Motor neuron (in vitro differentiated cells): Measurements from ENCODE around the gene SMIM14. TPM values are rescaled to one million over a fixed set of nuclear protein-coding genes. Genes with fewer than 3 reads are reported as not detected.
"Not testable (repeated sequence)": the region's sequence is repeated elsewhere in the genome, so short reads cannot be mapped to it uniquely, and the experiment has no call there.

Source experiments
- ATAC-seq, 8 experiments: fragments of 200-7000 bp; cut with Tn5 transposase; replicated peaks in 6 of 8; 2 replicates each; pipeline ENCODE4 v1.8.0; 2021; ENCODE audit warnings: mild to moderate bottlenecking in 8 of 8, moderate library complexity in 8 of 8
- H3K27ac ChIP-seq, 2 donors: fragments of 250-450 bp; sonication (Bioruptor Pico); 2 replicates each; pipeline ENCODE4 v1.9.0; 2021; ENCODE audit warnings: antibody characterized with exemption in 2 of 2, mild to moderate bottlenecking in 2 of 2, moderate library complexity in 1 of 2
- H3K4me1 ChIP-seq, 2 donors: fragments of 250-450 bp; sonication (Bioruptor Pico); replicated peaks in 1 of 2; 2 replicates each; pipeline ENCODE4 v1.6.1; 2021; ENCODE audit warnings: antibody characterized with exemption in 2 of 2, mild to moderate bottlenecking in 2 of 2, moderate library complexity in 1 of 2
- H3K4me3 ChIP-seq, 5 donors: fragments of 250-450 bp; sonication (Bioruptor Pico); 2 replicates each; pipeline ENCODE4 v1.9.0; 2021; ENCODE audit warnings: antibody characterized with exemption in 5 of 5, mild to moderate bottlenecking in 5 of 5, moderate library complexity in 4 of 5
- WGBS, 10 experiments: fragments of 450-650 bp; shearing (Covaris generic); methylation state at CpG; one replicate each; pipeline ENCODE4 v1.0.0; 2022; 5-methylcytosine and 5-hydroxymethylcytosine counted together
- in situ Hi-C, 9 experiments: fragments of 400-800 bp; cut with MboI; loops; one replicate each; pipeline ENCODE4 v1.15.0; 2021; ENCODE audit warnings: low sequenced_read_pairs in 9 of 9, low pct_unique_long_range_greater_than_20kb in 2 of 9; ENCODE audit not compliant: unreplicated experiment in 9 of 9
- total RNA-seq, 8 experiments: library from RNA; unstranded; fragments of 300-600 nt; gene quantifications; 2 replicates each; pipeline versions ENCODE4 v1.2.3 to v1.2.4, GENCODE V29; 2022

SMIM14 gene
- total RNA-seq, 8 experiments from 2014 or later: 14.2 to 38.4 (median 26.1) TPM

DNA sequence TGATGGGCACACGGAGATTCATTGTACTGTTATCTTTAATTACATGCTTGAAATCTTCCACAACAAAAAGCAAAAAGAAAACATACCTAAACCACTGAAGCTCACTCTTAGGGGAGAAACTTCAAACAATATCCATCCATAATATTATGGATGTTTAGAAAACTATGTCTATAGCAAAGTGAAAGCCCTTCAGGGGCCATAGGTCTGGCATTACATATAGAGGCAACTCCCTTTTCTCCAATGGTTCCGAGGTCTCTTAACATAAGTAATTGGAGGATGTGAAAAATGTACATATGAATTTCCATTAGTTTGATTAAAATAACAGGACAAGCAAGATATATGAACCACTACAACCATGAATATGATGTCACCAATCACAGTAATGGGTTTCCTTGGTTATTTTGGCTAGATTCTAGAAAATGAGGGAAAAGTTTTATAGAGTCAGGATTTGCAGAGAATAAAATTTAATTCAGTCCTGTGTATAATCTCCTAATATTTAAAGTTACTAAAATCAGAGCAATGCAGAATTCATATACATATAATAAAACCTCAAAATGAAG, 122.2 kb downstream of the SMIM14 start:
- ATAC-seq: peak in 4 of 8 experiments; percentile 40 to 93 (median 80)
- 0 to 100% (median 62%) methylated on average over 1 to 2 of the region's 2 CpGs; no CpG with 5 or more reads in 2 of the 10 experiments for WGBS, 10 experiments
- in situ Hi-C loops: no loop called here
- Histone ChIP-seq H3K27ac (no peak overlapping the region), H3K4me1 (no peaks in the 10 kb centered on the region), H3K4me3 (no peak overlapping the region)

DNA sequence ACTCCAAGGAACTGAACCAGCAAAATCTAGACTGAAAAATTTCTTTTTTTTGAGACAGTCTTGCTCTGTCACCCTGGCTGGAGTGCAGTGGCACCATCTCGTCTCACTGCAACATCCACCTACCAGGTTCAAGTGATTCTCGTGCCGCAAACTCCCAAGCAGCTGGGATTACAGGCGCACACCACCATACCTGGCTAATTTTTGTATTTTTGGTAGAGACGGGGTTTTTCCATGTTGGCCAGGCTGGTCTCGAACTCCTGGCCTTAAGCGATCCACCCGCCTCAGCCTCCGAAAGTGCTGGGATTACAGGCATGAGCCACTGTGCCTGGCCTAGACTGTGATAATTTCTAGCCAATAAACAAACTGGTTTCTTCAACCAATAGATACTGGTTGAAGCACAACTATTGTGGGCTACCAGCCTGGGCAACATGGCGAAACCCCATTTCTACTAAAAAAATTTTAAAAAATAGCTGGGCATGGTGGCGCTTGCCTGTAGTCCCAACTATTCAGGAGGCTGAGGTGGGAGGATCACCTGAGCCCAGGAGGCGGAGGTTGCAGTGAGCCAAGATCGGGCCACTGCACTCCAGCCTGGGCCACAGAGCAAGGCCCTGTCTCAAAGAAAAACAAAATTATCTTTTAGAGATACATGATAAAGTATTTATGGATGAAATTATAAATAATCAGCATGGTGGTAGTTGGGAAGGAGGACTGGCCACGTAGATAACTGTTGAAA, 122.8 kb downstream of the SMIM14 start:
- peak in 1 of 8 experiments; percentile 10 for ATAC-seq
- H3K4me1 ChIP-seq, H3K4me3 ChIP-seq, in situ Hi-C loops, H3K27ac ChIP-seq: not testable (repeated sequence)
- WGBS, 10 experiments: 60 to 100% (median 98%) methylated on average over 1 to 14 of the region's 14 CpGs

DNA sequence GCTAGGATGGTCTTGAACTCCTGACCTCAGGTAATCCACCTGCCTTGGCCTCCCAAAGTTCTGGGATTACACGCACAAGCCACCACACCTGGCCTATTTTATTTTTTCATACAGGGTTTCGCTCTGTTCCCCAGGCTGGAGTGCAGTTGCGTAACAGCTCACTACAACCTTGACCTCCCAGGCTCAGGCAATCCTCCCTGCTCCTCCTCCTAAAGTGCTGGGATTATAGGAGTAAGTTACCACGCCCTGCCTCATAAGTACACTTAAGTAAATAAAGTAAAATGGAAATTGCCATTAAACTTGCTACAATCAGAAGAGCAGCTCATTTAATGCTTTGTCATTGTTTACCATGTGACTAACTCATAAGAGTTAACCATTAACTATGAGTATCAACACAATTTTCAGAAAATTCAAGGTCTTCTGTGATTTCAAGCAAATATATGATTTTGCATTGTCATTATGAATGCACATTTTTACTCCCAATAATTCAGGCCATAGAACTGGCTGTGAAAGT, 123.7 kb downstream of the SMIM14 start:
- Histone ChIP-seq H3K4me3 (no peak overlapping the region), H3K4me1 (no peaks in the 10 kb centered on the region), H3K27ac (no peak overlapping the region)
- in situ Hi-C loops: no loop called here
- peak in 3 of 8 experiments; percentile 42 to 68 (median 64) for ATAC-seq
- WGBS, 10 experiments: 41 to 100% (median 100%) methylated on average over 1 to 4 of the region's 4 CpGs; no CpG with 5 or more reads in 1 of the 10 experiments

- in situ Hi-C loops: not testable (repeated sequence)
- WGBS, 10 experiments: 83 to 100% (median 93%) methylated on average over 1 of the region's 1 CpG; no CpG with 5 or more reads in 6 of the 10 experiments
Observed at GRCh38 chr4:39514266-39514665, 124.4 kb downstream of the SMIM14 start.

GRCh38 chr4:39510348-39510929, 128.2 kb downstream of the SMIM14 start:
- WGBS, 10 experiments: 92 to 100% (median 100%) methylated on average over 2 to 5 of the region's 5 CpGs; no CpG with 5 or more reads in 2 of the 10 experiments
- no peaks in the 10 kb centered on the region for H3K4me1 ChIP-seq
- no peak overlapping the region for H3K27ac ChIP-seq
- no peak overlapping the region for H3K4me3 ChIP-seq
- in situ Hi-C loops: no loop called here
- no peak for ATAC-seq

More at GRCh38 chr4:39514266-39514665, 124.4 kb downstream of the SMIM14 start:
- H3K4me1 ChIP-seq, H3K4me3 ChIP-seq, H3K27ac ChIP-seq, ATAC-seq: not testable (repeated sequence)

DNA sequence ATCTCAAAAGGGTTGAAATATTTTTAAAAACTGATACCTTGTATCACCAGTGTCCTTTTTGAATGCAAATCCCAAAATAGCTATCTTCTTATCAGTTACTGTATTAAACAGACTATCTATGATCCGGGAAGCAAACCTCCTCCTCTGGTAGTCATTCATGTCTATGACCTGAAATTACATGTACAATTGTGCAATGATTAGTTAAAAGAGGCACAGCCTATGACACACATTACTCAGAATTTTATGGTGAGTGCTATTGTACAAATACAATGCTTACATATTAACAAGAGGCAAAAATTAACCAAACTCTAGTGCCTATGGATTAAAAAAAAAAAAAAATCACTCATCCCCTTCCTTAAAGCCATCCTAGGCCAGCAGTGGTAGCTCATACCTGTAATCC, 133.1 kb downstream of the SMIM14 start:
- Histone ChIP-seq H3K4me3 (no peak overlapping the region), H3K27ac (no peak overlapping the region), H3K4me1 (no peaks in the 10 kb centered on the region)
- no peak for ATAC-seq
- in situ Hi-C loops: no loop called here
- WGBS, 10 experiments: 38 to 100% (median 100%) methylated on average over 1 of the region's 1 CpG; no CpG with 5 or more reads in 2 of the 10 experiments

GRCh38 chr4:39504538-39504937, 134.1 kb downstream of the SMIM14 start:
- WGBS, 10 experiments: 73 to 100% (median 93%) methylated on average over 2 of the region's 2 CpGs; no CpG with 5 or more reads in 4 of the 10 experiments
- in situ Hi-C loops: no loop called here
- Histone ChIP-seq H3K4me1 (no peaks in the 10 kb centered on the region), H3K27ac (no peak overlapping the region), H3K4me3 (no peak overlapping the region)
- ATAC-seq: no peak

DNA sequence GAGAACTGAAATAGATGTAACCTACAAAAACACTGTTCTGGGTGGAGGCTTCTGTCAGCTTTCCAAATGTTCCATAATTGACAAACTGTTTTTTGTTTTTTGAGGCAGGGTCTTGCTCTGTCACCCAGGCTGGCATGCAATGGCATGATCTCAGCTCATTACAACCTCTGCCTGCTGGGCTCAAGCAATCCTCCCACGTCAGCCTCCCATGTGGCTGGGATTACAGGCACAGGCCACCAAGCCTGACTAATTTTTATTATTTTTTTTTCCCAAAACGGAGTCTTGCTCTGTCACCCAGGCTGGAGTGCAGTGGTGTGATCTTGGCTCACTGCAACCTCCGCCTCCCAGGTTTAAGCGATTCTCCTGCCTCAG, 136.0 kb downstream of the SMIM14 start:
- H3K4me1 ChIP-seq, H3K4me3 ChIP-seq, H3K27ac ChIP-seq, in situ Hi-C loops, ATAC-seq: not testable (repeated sequence)
- 17 to 100% (median 75%) methylated on average over 1 to 2 of the region's 4 CpGs; no CpG with 5 or more reads in 7 of the 10 experiments for WGBS, 10 experiments

DNA sequence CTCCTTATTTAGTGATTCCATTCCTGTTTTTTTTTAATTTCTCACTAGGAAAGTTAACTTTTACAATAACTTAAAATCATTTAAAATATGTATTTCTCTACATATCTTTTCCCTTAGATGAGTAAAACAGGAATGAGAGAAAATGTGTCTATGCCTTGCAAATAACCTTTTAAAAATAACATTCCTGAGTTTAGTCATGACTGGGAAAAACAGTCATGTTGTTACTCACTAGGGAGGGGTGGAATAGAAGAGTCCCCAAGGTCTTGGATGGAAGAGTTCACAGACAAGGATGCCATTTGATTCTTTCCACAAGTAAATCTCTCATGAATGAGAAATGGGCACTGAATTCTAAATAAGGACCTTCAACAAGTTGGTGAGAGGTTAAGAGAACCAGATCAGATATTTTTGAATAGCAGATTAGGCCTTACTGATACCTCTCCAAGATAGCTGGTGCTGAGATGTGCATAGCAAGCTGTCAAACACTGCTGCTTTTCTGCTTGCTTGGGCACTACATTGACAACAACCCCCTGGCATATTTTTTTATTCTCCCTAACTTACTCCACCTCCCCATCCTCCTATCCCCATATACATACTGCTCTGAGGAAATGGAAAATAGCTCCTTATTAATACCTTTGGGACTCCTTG, 136.5 kb downstream of the SMIM14 start:
- Histone ChIP-seq H3K4me3 (no peak overlapping the region), H3K27ac (no peak overlapping the region), H3K4me1 (no peaks in the 10 kb centered on the region)
- ATAC-seq: peak in 3 of 8 experiments; percentile 24 to 96 (median 95)
- in situ Hi-C loops: no loop called here

GRCh38 chr4:39498727-39499020, 140.0 kb downstream of the SMIM14 start:
- Histone ChIP-seq H3K27ac (no peak overlapping the region), H3K4me1 (no peaks in the 10 kb centered on the region), H3K4me3 (no peak overlapping the region)
- ATAC-seq: no peak
- in situ Hi-C loops: no loop called here

DNA sequence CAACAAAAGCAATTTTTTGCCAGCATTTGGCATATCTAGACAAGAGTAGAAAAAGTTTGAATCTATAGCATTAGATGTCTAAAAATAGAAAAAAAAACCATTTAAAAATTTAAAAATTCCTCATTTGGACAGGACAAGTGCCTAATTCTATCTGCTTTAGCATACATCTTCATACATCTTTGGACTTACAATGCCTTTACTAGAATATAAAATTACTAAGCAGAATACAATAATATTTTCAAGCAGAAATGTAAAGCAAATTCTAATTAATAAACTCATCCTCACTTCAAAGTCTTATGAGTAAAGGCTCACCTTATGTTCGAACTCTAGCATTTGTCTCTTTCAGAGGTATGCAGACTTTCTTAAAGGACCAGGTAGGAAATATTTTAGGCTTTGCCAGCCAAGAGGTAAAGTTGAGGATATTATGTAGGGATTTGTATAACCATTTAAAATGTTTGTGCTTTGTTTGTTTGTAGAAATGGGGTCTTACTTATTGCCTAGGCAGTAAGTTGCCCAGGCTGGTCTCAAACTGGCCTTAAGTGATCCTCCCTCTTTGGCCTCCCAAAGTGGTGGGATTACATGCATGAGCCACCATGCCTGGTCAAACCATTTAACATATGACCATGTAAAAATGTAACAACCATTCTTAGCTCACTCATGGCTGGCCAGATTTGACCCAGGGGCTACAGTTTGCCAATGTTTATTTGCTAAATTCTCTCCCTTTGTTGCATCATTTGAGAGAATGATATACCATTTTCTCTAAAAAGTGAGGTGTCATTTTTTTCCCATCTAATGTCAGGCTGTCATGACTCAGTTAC, 140.5 kb downstream of the SMIM14 start:
- Histone ChIP-seq H3K4me1 (no peaks in the 10 kb centered on the region), H3K4me3 (no peak overlapping the region), H3K27ac (no peak overlapping the region)
- in situ Hi-C loops: no loop called here
- ATAC-seq: no peak
- WGBS, 10 experiments: 83 to 100% (median 100%) methylated on average over 1 of the region's 1 CpG; no CpG with 5 or more reads in 2 of the 10 experiments
